Measurements from ENCODE around the gene TRAF2.

Gene TRAF2

GRCh38 chr9:136957901-136958300 is 71.6 kb downstream of the TRAF2 start:
- Histone ChIP-seq H3K9ac (ENCODE audit: low read length) (no peak overlapping the region), H3K4me1 (ENCODE audit: low read length) (no peaks in the 10 kb centered on the region), H3K4me2 (ENCODE audit: low read depth, low read length) (no peak overlapping the region), H3K9me2 (replicated peaks; ENCODE audit: insufficient read depth, low read length) (no peaks in the 10 kb centered on the region), H3K9me3 (replicated peaks; ENCODE audit: insufficient read depth, low read length) (no peaks in the 10 kb centered on the region), H3K36me3 (replicated peaks; ENCODE audit: insufficient read depth, low read length) (no peaks in the 10 kb centered on the region), H3K27me3 (replicated peaks; ENCODE audit: insufficient read depth, low read length) (peaks cover 88% of the 10 kb centered on the region), H3K79me2 (ENCODE audit: low read length) (no peaks in the 10 kb centered on the region), H3K27ac (ENCODE audit: low read length) (no peak overlapping the region), H3K4me3 (ENCODE audit: low read length) (no peak overlapping the region), H2AFZ (ENCODE audit: low read length) (no peak overlapping the region), H4K20me1 (ENCODE audit: insufficient read depth, low read length) (no peaks in the 10 kb centered on the region), H3F3A (ENCODE audit: insufficient read depth, low read length) (no peaks in the 10 kb centered on the region)
- DNase-seq: no peak
- TF ChIP-seq EZH2phosphoT487 (IDR thresholded peaks at IDR 0.05; ENCODE audit: low read length): no peak

- no peaks in the 10 kb centered on the region for H3K9me2 ChIP-seq (replicated peaks; ENCODE audit: insufficient read depth, low read length)
- no peak overlapping the region for H3K4me3 ChIP-seq (ENCODE audit: low read length)
- H3K27ac ChIP-seq (ENCODE audit: low read length): no peak overlapping the region
- no peaks in the 10 kb centered on the region for H3K79me2 ChIP-seq (ENCODE audit: low read length)
- peaks cover 88% of the 10 kb centered on the region for H3K27me3 ChIP-seq (replicated peaks; ENCODE audit: insufficient read depth, low read length)
- no peak overlapping the region for H3K9ac ChIP-seq (ENCODE audit: low read length)
- H4K20me1 ChIP-seq (ENCODE audit: insufficient read depth, low read length): no peaks in the 10 kb centered on the region
- no peak overlapping the region for H2AFZ ChIP-seq (ENCODE audit: low read length)
- H3K4me2 ChIP-seq (ENCODE audit: low read depth, low read length): no peak overlapping the region
- no peaks in the 10 kb centered on the region for H3F3A ChIP-seq (ENCODE audit: insufficient read depth, low read length)
- no peak for TF ChIP-seq EZH2phosphoT487 (IDR thresholded peaks at IDR 0.05; ENCODE audit: low read length)
- no peak for TF ChIP-seq EZH2 (optimal IDR thresholded peaks at IDR 0.05; ENCODE audit: low read depth, low read length)
- TF ChIP-seq CTCF (IDR thresholded peaks at IDR 0.05; ENCODE audit: low read length): no peak
- no peaks in the 10 kb centered on the region for H3K36me3 ChIP-seq (replicated peaks; ENCODE audit: insufficient read depth, low read length)
- H3K4me1 ChIP-seq (ENCODE audit: low read length): no peaks in the 10 kb centered on the region
- no peak for DNase-seq
- no peaks in the 10 kb centered on the region for H3K9me3 ChIP-seq (replicated peaks; ENCODE audit: insufficient read depth, low read length)
These were observed 72.2 kb downstream of the TRAF2 start for GRCh38 chr9:136958473-136958872.

GRCh38 chr9:136958898-136959850 is 72.9 kb downstream of the TRAF2 start:
- Histone ChIP-seq H3K4me1 (ENCODE audit: low read length) (no peaks in the 10 kb centered on the region), H3K9me2 (replicated peaks; ENCODE audit: insufficient read depth, low read length) (no peaks in the 10 kb centered on the region), H2AFZ (ENCODE audit: low read length) (no peak overlapping the region), H3K79me2 (ENCODE audit: low read length) (no peaks in the 10 kb centered on the region), H3K9me3 (replicated peaks; ENCODE audit: insufficient read depth, low read length) (no peaks in the 10 kb centered on the region), H3F3A (ENCODE audit: insufficient read depth, low read length) (no peaks in the 10 kb centered on the region), H3K9ac (ENCODE audit: low read length) (no peak overlapping the region), H4K20me1 (ENCODE audit: insufficient read depth, low read length) (no peaks in the 10 kb centered on the region), H3K27me3 (replicated peaks; ENCODE audit: insufficient read depth, low read length) (peaks cover 84% of the 10 kb centered on the region), H3K36me3 (replicated peaks; ENCODE audit: insufficient read depth, low read length) (no peaks in the 10 kb centered on the region), H3K4me2 (ENCODE audit: low read depth, low read length) (no peak overlapping the region), H3K27ac (ENCODE audit: low read length) (no peak overlapping the region), H3K4me3 (ENCODE audit: low read length) (no peak overlapping the region)
- DNase-seq: no peak
- TF ChIP-seq EZH2 (optimal IDR thresholded peaks at IDR 0.05; ENCODE audit: low read depth, low read length): no peak
- no peak for TF ChIP-seq EZH2phosphoT487 (IDR thresholded peaks at IDR 0.05; ENCODE audit: low read length)
- no peak for TF ChIP-seq CTCF (IDR thresholded peaks at IDR 0.05; ENCODE audit: low read length)

Measured in MM.1S (cell line).